Gastroesophageal sphincter (tissue), 4 donors: ENCODE data around the gene TMEM131L. TPM values are rescaled to one million over a fixed set of nuclear protein-coding genes. Genes with fewer than 3 reads are reported as not detected.

Experiments used
- ATAC-seq: fragments of 150-250 bp; one replicate; pipeline ENCODE4 v1.9.1; 2016; ENCODE audit warnings: mild to moderate bottlenecking, moderate library complexity
- H3K27ac ChIP-seq, 4 donors: fragments of 200-600 bp; sonication (generic) in 3 of 4; 1 replicate in 3 of 4; 2 replicates in 1 of 4; pipeline ENCODE4 v1.5.1; 2016 to 2019
- H3K27me3 ChIP-seq: fragments of 200-600 bp; sonication (generic); one replicate; pipeline ENCODE4 v1.5.1; 2019
- H3K36me3 ChIP-seq, 2 donors: fragments of 200-600 bp; sonication (generic); one replicate each; pipeline ENCODE4 v1.5.1; 2019; ENCODE audit warnings: control low read depth in 1 of 2
- H3K4me1 ChIP-seq, 3 donors: fragments of 200-600 bp; sonication (generic); 1 replicate in 2 of 3; 2 replicates in 1 of 3; pipeline ENCODE4 v1.5.1; 2016 to 2019; ENCODE audit warnings: control low read depth in 2 of 3
- H3K4me3 ChIP-seq, 2 donors: fragments of 200-600 bp; sonication (generic); one replicate each; pipeline ENCODE4 v1.5.1; 2019; ENCODE audit warnings: mild to moderate bottlenecking in 1 of 2, moderate library complexity in 1 of 2
- H3K9me3 ChIP-seq, 3 donors: fragments of 200-600 bp; sonication (generic); one replicate each; pipeline ENCODE4 v1.5.1; 2017 to 2019; ENCODE audit warnings: control low read depth in 2 of 3
- CTCF ChIP-seq, 4 experiments: fragments of 200-600 bp in 2 of 4; fragments of 450-650 bp in 2 of 4; sonication (generic) in 1 of 4; IDR thresholded peaks; one replicate each; pipeline ENCODE4 v1.5.1; 2017 to 2019; ENCODE audit warnings: antibody characterized with exemption in 4 of 4, mild to moderate bottlenecking in 2 of 4, moderate library complexity in 2 of 4
- EP300 ChIP-seq: sonication (generic); formaldehyde crosslinking; IDR thresholded peaks from one replicate; pipeline ENCODE4 v1.6.1; 2017; ENCODE audit warnings: antibody characterized with exemption, mild to moderate bottlenecking
- POLR2A ChIP-seq, 2 donors: fragments of 450-650 bp; IDR thresholded peaks; one replicate each; pipeline ENCODE4 v1.6.1; 2017; ENCODE audit warnings: antibody characterized with exemption in 2 of 2, mild to moderate bottlenecking in 2 of 2, moderate library complexity in 1 of 2
- POLR2AphosphoS5 ChIP-seq: sonication (generic); formaldehyde crosslinking; IDR thresholded peaks from one replicate; pipeline ENCODE4 v1.6.1; 2017; ENCODE audit warnings: antibody characterized with exemption
- WGBS, 2 donors: methylation state at CpG; one replicate each; pipeline ENCODE4 v1.1.5; 2018; ENCODE audit warnings: low coverage in 1 of 2; 5-methylcytosine and 5-hydroxymethylcytosine counted together
- total RNA-seq, 4 donors: library from RNA; depleted of rRNA; stranded (reverse); fragments of >200 nt; gene quantifications; one replicate each; pipeline ENCODE4 v1.1.0, GENCODE V29; 2016

TMEM131L gene
- total RNA-seq, 4 donors from 2014 or later: 14.2 to 24.0 (median 18.4) TPM

GRCh38 chr4:153465140-153465539 is 1.0 kb upstream of the TMEM131L start:
- H3K36me3 ChIP-seq: no peaks in the 10 kb centered on the region
- H3K4me3 ChIP-seq: peak overlapping the region; percentile 69 to 80
- H3K27me3 ChIP-seq: no peaks in the 10 kb centered on the region
- WGBS, 2 donors: 38 to 46% methylated on average over 4 of the region's 4 CpGs
- peaks cover 4 to 49% (median 14%) of the 10 kb centered on the region in 3 donors for H3K4me1 ChIP-seq
- ATAC-seq: no peak
- H3K27ac ChIP-seq: peak overlapping the region; percentile 11 to 92 (median 87)
- H3K9me3 ChIP-seq: no peaks in the 10 kb centered on the region
- TF ChIP-seq POLR2AphosphoS5: no peak
- TF ChIP-seq POLR2A (IDR thresholded peaks at IDR 0.05): no peak
- no peak for TF ChIP-seq EP300
- no peak for TF ChIP-seq CTCF (IDR thresholded peaks at IDR 0.05)

DNA sequence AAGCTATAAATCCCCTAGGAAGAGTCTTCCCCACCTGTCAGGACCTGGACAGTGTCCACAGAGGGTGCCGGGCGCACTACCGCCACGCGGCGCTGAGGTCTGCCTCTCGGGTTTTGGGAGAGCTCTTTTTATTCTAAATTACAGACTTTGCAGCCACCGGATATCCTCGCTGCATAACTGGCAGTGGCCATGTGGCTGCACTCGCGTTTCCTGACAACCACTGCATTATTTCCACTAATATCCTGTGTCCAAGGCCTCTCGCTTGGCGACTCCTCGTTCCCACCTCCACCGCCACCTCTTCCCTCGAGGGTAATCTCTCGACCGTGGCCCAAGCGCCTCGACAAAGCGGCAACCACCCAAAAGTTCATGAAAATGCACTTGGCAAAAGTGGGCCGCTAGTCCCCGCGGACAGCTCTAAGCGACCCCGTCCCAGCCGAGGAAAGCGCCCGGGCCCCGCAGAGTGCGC is 512 bp upstream of the TMEM131L start:
- ATAC-seq: peak; percentile 72
- Histone ChIP-seq H3K27me3 (no peaks in the 10 kb centered on the region), H3K4me1 (peaks cover 4 to 54% (median 14%) of the 10 kb centered on the region in 3 donors), H3K9me3 (no peaks in the 10 kb centered on the region), H3K4me3 (peak overlapping the region; percentile 69 to 80), H3K27ac (peak overlapping the region; percentile 55 to 92 (median 87)), H3K36me3 (no peaks in the 10 kb centered on the region)
- TF ChIP-seq CTCF (IDR thresholded peaks at IDR 0.05): peak; percentile 29 to 64 (median 45)
- TF ChIP-seq POLR2A (IDR thresholded peaks at IDR 0.05): no peak
- no peak for TF ChIP-seq POLR2AphosphoS5
- no peak for TF ChIP-seq EP300
- 0% methylated on average over 3 to 5 of the region's 31 CpGs for WGBS, 2 donors

DNA sequence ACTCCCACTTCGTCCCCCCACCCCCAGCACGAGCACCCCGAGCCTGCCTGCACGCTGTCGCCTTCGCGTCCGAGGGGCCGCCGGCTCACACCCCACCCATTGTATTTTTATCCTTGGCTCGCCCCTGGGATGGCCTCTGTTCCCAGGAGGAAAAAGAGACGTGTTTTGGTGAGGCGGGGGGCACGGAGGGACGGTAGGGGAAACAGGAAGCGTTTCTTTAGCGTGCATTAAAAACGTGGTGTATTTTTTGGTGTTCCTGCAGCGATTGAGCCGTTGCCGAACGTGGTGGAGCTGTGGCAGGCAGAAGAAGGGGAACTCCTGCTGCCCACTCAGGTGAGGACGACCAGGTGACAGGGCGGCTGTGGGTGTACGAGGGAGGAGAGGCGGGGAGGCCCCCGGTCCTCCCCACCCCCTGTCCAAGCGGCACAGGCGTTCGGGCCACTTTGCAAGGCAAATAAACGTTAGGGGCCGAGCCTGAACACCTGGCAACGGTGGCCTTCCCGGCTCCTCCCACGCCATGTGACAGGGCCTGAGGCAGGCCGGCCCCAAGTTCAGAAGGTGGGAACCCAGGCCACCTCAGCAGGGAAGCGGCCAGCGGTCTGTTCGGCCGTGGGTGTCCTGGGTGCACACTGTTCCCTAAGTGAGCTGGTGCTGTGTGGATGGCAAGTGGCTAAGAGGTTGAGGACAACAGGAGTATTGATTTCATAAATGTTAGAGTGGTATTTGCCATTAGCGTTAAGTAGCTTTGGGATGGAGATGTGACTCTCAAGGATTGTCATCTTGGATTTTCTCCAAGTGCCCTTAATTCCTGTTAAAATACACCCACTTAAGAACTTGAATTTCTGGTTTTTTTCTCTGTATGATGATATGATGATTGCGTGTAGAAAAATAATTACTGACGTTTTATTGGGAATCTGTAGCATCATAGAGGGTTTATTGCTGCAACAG is 1.1 kb downstream of the TMEM131L start:
- Histone ChIP-seq H3K4me3 (peak overlapping the region; percentile 69 to 80), H3K27ac (peak overlapping the region; percentile 54 to 92 (median 87)), H3K27me3 (no peaks in the 10 kb centered on the region), H3K36me3 (no peaks in the 10 kb centered on the region), H3K9me3 (no peaks in the 10 kb centered on the region), H3K4me1 (peaks cover 4 to 67% (median 14%) of the 10 kb centered on the region in 3 donors)
- WGBS, 2 donors: 5 to 11% methylated on average over 3 to 4 of the region's 43 CpGs
- no peak for ATAC-seq
- TF ChIP-seq POLR2AphosphoS5 (no peak), EP300 (no peak), POLR2A (IDR thresholded peaks at IDR 0.05) (no peak)

GRCh38 chr4:153467897-153468262 is 1.7 kb downstream of the TMEM131L start:
- Histone ChIP-seq H3K27me3 (no peaks in the 10 kb centered on the region), H3K27ac (peak overlapping the region in 3 of 4 donors; percentile 47 to 88 (median 86)), H3K9me3 (no peaks in the 10 kb centered on the region), H3K4me3 (peak overlapping the region; percentile 69 to 80), H3K4me1 (peaks cover 4 to 70% (median 14%) of the 10 kb centered on the region in 3 donors), H3K36me3 (no peaks in the 10 kb centered on the region)
- 0 to 7% methylated on average over 4 of the region's 4 CpGs for WGBS, 2 donors
- TF ChIP-seq POLR2AphosphoS5 (no peak), CTCF (IDR thresholded peaks at IDR 0.05) (no peak), POLR2A (IDR thresholded peaks at IDR 0.05) (no peak), EP300 (no peak)
- ATAC-seq: no peak

GRCh38 chr4:153468587-153468986 is 2.4 kb downstream of the TMEM131L start:
- Histone ChIP-seq H3K27me3 (no peaks in the 10 kb centered on the region), H3K4me3 (peak overlapping the region in 1 of 2 donors; percentile 80), H3K4me1 (peaks cover 4 to 74% (median 14%) of the 10 kb centered on the region in 3 donors), H3K36me3 (no peaks in the 10 kb centered on the region), H3K9me3 (no peaks in the 10 kb centered on the region), H3K27ac (peak overlapping the region in 2 of 4 donors; percentile 47 to 86)
- TF ChIP-seq POLR2A (IDR thresholded peaks at IDR 0.05) (no peak), EP300 (no peak), CTCF (IDR thresholded peaks at IDR 0.05) (no peak), POLR2AphosphoS5 (no peak)
- ATAC-seq: no peak
- WGBS, 2 donors: 36 to 38% methylated on average over 1 of the region's 1 CpG
